ENCODE results near the gene CPSF6. TPM values are rescaled to one million over a fixed set of nuclear protein-coding genes. Genes with fewer than 3 reads are reported as not detected.
A peak's percentile ranks its signal among the peaks of the same experiment; 100 is the strongest.
"Not testable (repeated sequence)": the region's sequence is repeated elsewhere in the genome, so short reads cannot be mapped to it uniquely, and the experiment has no call there.

Gene CPSF6
- total RNA-seq, 1 donor from 2014 or later: 17.8 TPM

GRCh38 chr12:69254862-69255261 is 15.5 kb downstream of the CPSF6 start:
- peak; percentile 48 for ATAC-seq
- no peak for DNase-seq (ENCODE audit: low spot score)

- DNase-seq (ENCODE audit: low spot score) (no peak), ATAC-seq (no peak)
These were observed 19.3 kb downstream of the CPSF6 start for GRCh38 chr12:69258655-69259054.

- ATAC-seq (no peak), DNase-seq (ENCODE audit: low spot score) (no peak)
These were observed 23.1 kb downstream of the CPSF6 start for GRCh38 chr12:69262264-69262974.

- ATAC-seq (no peak), DNase-seq (ENCODE audit: low spot score) (no peak)
These were observed 25.8 kb downstream of the CPSF6 start for GRCh38 chr12:69265205-69265604.

- ATAC-seq; DNase-seq (ENCODE audit: low spot score): not testable (repeated sequence)
These were observed 26.3 kb downstream of the CPSF6 start for GRCh38 chr12:69265633-69266032.

- ATAC-seq: no peak
- no peak for DNase-seq (ENCODE audit: low spot score)
These were observed 26.8 kb downstream of the CPSF6 start for GRCh38 chr12:69266036-69266635.

GRCh38 chr12:69269736-69270135 is 30.4 kb downstream of the CPSF6 start:
- no peak for DNase-seq (ENCODE audit: low spot score)
- no peak for ATAC-seq

GRCh38 chr12:69272511-69272910 is 33.1 kb downstream of the CPSF6 start:
- ATAC-seq (no peak), DNase-seq (ENCODE audit: low spot score) (no peak)

- DNase-seq (ENCODE audit: low spot score) (no peak), ATAC-seq (no peak)
These were observed 35.5 kb downstream of the CPSF6 start for GRCh38 chr12:69274861-69275260.

GRCh38 chr12:69275471-69275891 is 36.1 kb downstream of the CPSF6 start:
- ATAC-seq: no peak
- no peak for DNase-seq (ENCODE audit: low spot score)

- ATAC-seq: no peak
These were observed 39.7 kb downstream of the CPSF6 start for GRCh38 chr12:69278814-69279782.

GRCh38 chr12:69284131-69284530 is 44.8 kb downstream of the CPSF6 start:
- peak; percentile 81 for DNase-seq (ENCODE audit: low spot score)
- peak; percentile 93 for ATAC-seq

More at GRCh38 chr12:69278814-69279782, 39.7 kb downstream of the CPSF6 start:
- no peak for DNase-seq (ENCODE audit: low spot score)

GRCh38 chr12:69287556-69287955 is 48.2 kb downstream of the CPSF6 start:
- DNase-seq (ENCODE audit: low spot score) (no peak), ATAC-seq (no peak)

- ATAC-seq: peak; percentile 99
- DNase-seq (ENCODE audit: low spot score): peak; percentile 80
These were observed 51.3 kb downstream of the CPSF6 start for GRCh38 chr12:69290545-69291277.

GRCh38 chr12:69291278-69291593 is 51.9 kb downstream of the CPSF6 start:
- no peak for ATAC-seq
- DNase-seq (ENCODE audit: low spot score): no peak

- DNase-seq (ENCODE audit: low spot score): no peak
- ATAC-seq: no peak
These were observed 58.8 kb downstream of the CPSF6 start for GRCh38 chr12:69298133-69298532.

GRCh38 chr12:69298947-69299346 is 59.6 kb downstream of the CPSF6 start:
- DNase-seq (ENCODE audit: low spot score) (no peak), ATAC-seq (no peak)

GRCh38 chr12:69304284-69304683 is 64.9 kb downstream of the CPSF6 start:
- DNase-seq (ENCODE audit: low spot score): no peak
- ATAC-seq: no peak

GRCh38 chr12:69309461-69309860 is 70.1 kb downstream of the CPSF6 start:
- ATAC-seq (peak; percentile 31), DNase-seq (ENCODE audit: low spot score) (no peak)

GRCh38 chr12:69313209-69313608 is 73.8 kb downstream of the CPSF6 start:
- DNase-seq (ENCODE audit: low spot score) (no peak), ATAC-seq (no peak)

- ATAC-seq; DNase-seq (ENCODE audit: low spot score): not testable (repeated sequence)
These were observed 77.4 kb downstream of the CPSF6 start for GRCh38 chr12:69316784-69317183.

Data from left lobe of liver (tissue), 2 donors.